SK-N-SH (cell line): Measurements from ENCODE around the gene LCMT1.

ENCODE experiments used
- CTCF ChIP-seq: fragments of 200-600 bp; sonication (generic); IDR thresholded peaks from 2 replicates; pipeline ENCODE4 v1.6.1; 2017; ENCODE audit warnings: antibody characterized with exemption, mild to moderate bottlenecking, moderate library complexity
- EP300 ChIP-seq, 2 experiments: IDR thresholded peaks; 2 replicates each; pipeline versions ENCODE4 v1.4.0 to v1.6.1; 2012; ENCODE audit warnings: borderline replicate concordance in 1 of 2, low read depth in 1 of 2, low read length in 1 of 2
- EZH2phosphoT487 ChIP-seq: fragments of 200-600 bp; sonication (generic); IDR thresholded peaks from 2 replicates; pipeline ENCODE4 v1.6.1; 2017; ENCODE audit warnings: low read depth, mixed run types, mild to moderate bottlenecking, antibody characterized with exemption, moderate library complexity, borderline replicate concordance
- GABPA ChIP-seq: IDR thresholded peaks from 2 replicates; pipeline ENCODE4 v1.4.0; 2012; ENCODE audit warnings: low read depth, mild to moderate bottlenecking
- PBX3 ChIP-seq: IDR thresholded peaks from 2 replicates; pipeline ENCODE4; 2012
- RAD21 ChIP-seq: IDR thresholded peaks from 2 replicates; pipeline ENCODE4 v1.6.1; 2012; ENCODE audit warnings: mild to moderate bottlenecking, low read length
- REST ChIP-seq: IDR thresholded peaks from 2 replicates; pipeline ENCODE4 v1.6.1; 2012; ENCODE audit warnings: mild to moderate bottlenecking, low read depth, low read length, moderate library complexity
- SIN3A ChIP-seq: IDR thresholded peaks from 2 replicates; pipeline ENCODE4 v1.6.1; 2012; ENCODE audit warnings: low read depth, mild to moderate bottlenecking, low read length, moderate library complexity, borderline replicate concordance
- TAF1 ChIP-seq: IDR thresholded peaks from 2 replicates; pipeline ENCODE4 v1.6.1; 2012; ENCODE audit warnings: low read depth, mild to moderate bottlenecking, low read length, moderate library complexity, borderline replicate concordance
- USF1 ChIP-seq: IDR thresholded peaks from 2 replicates; pipeline ENCODE4 v1.4.0; 2012; ENCODE audit warnings: low read depth, borderline replicate concordance

GRCh38 chr16:25135254-25135878 is 23.8 kb downstream of the LCMT1 start:
- TF ChIP-seq CTCF (peak; percentile 33; the same call in 1 of the 2 replicates), PBX3 (no peak), TAF1 (no peak), EP300 (IDR thresholded peaks at IDR 0.05; ENCODE audit: borderline replicate concordance in 1 of 2, low read depth in 1 of 2, low read length in 1 of 2) (no peak), REST (no peak), SIN3A (no peak), RAD21 (no peak; the same call in 1 of the 2 replicates), USF1 (no peak), GABPA (no peak), EZH2phosphoT487 (no peak)
